Medulla oblongata (tissue), 1 donor: ENCODE measurements around the gene MC4R.

Experiments
- DNase-seq: peaks from one replicate; pipeline ENCODE4 v3.0.0-alpha.2; 2015; ENCODE audit errors: extremely low spot score

Gene MC4R

GRCh38 chr18:60327880-60328279 lies 44.7 kb downstream of the MC4R start:
- DNase-seq, result no peak

GRCh38 chr18:60322591-60322990 lies 50.0 kb downstream of the MC4R start:
- DNase-seq, result no peak
